OCI-LY3 (cell line): ENCODE measurements around the gene RPS6KL1.

Experiments
- H2AFZ ChIP-seq: fragments of 200-600, 300-600 bp; shearing (Covaris generic); 2 replicates; pipeline ENCODE4 v1.6.0; 2014; ENCODE audit warnings: antibody characterized with exemption, low read depth, low read length
- H3K27ac ChIP-seq: fragments of 200-600, 300-600 bp; sonication (generic); 2 replicates; pipeline ENCODE4 v1.5.1; 2014; ENCODE audit warnings: mild to moderate bottlenecking, low read length, moderate library complexity, mixed read lengths
- H3K27me3 ChIP-seq: fragments of 200-600, 300-600 bp; sonication (generic); 2 replicates; pipeline ENCODE4 v1.6.1; 2014; ENCODE audit warnings: low read depth, low read length, mixed read lengths
- H3K36me3 ChIP-seq: fragments of 200-600, 300-600 bp; sonication (generic); replicated peaks from 2 replicates; pipeline ENCODE3; 2014; ENCODE audit warnings: low read depth, low read length, mixed read lengths
- H3K4me1 ChIP-seq: fragments of 300-600, 200-600 bp; sonication (generic); 2 replicates; pipeline ENCODE4 v1.6.1; 2014; ENCODE audit warnings: low read length, mixed read lengths
- H3K4me2 ChIP-seq: fragments of 200-600, 300-600 bp; sonication (generic); 2 replicates; pipeline ENCODE4 v1.6.1; 2014; ENCODE audit warnings: low read length, mixed read lengths
- H3K4me3 ChIP-seq: fragments of 300-600, 200-600 bp; sonication (generic); 2 replicates; pipeline ENCODE4 v1.5.1; 2014; ENCODE audit warnings: antibody characterized with exemption, mild to moderate bottlenecking, low read length, moderate library complexity
- H3K79me2 ChIP-seq: fragments of 300-600, 200-600 bp; shearing (Covaris generic); 2 replicates; pipeline ENCODE4 v1.6.1; 2014; ENCODE audit warnings: mild to moderate bottlenecking, low read length, mixed read lengths
- H3K9ac ChIP-seq: fragments of 300-600, 200-600 bp; shearing (Covaris generic); 2 replicates; pipeline ENCODE4 v1.6.0; 2014; ENCODE audit warnings: mild to moderate bottlenecking, low read length, moderate library complexity
- H3K9me3 ChIP-seq: fragments of 200-600, 300-600 bp; shearing (Covaris generic); 2 replicates; pipeline ENCODE4 v1.6.1; 2014; ENCODE audit warnings: low read length, mixed read lengths; ENCODE audit not compliant: insufficient read depth
- H4K20me1 ChIP-seq: fragments of 200-600, 300-600 bp; sonication (generic); 2 replicates; pipeline ENCODE4 v1.6.1; 2016; ENCODE audit warnings: low read length, mixed read lengths; ENCODE audit not compliant: insufficient read depth
- EZH2phosphoT487 ChIP-seq: fragments of 200-600 bp; shearing (Covaris generic); IDR thresholded peaks from 2 replicates; pipeline ENCODE4 v1.6.1; 2018; ENCODE audit warnings: antibody characterized with exemption, mixed run types, low read depth
- TF ChIP-seq, protein P1 (sequence below): fragments of 200-600, 300-600 bp; sonication (generic); IDR thresholded peaks from 2 replicates; pipeline ENCODE4 v1.5.1; 2014; ENCODE audit warnings: antibody characterized with exemption, low read length, low read depth

The RPS6KL1 gene

GRCh38 chr14:74954232-74954946 lies 31.3 kb upstream of the RPS6KL1 start:
- H3K27me3 ChIP-seq: no peaks in the 10 kb centered on the region
- TF ChIP-seq, protein P1, sequence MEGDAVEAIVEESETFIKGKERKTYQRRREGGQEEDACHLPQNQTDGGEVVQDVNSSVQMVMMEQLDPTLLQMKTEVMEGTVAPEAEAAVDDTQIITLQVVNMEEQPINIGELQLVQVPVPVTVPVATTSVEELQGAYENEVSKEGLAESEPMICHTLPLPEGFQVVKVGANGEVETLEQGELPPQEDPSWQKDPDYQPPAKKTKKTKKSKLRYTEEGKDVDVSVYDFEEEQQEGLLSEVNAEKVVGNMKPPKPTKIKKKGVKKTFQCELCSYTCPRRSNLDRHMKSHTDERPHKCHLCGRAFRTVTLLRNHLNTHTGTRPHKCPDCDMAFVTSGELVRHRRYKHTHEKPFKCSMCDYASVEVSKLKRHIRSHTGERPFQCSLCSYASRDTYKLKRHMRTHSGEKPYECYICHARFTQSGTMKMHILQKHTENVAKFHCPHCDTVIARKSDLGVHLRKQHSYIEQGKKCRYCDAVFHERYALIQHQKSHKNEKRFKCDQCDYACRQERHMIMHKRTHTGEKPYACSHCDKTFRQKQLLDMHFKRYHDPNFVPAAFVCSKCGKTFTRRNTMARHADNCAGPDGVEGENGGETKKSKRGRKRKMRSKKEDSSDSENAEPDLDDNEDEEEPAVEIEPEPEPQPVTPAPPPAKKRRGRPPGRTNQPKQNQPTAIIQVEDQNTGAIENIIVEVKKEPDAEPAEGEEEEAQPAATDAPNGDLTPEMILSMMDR: no peak
- TF ChIP-seq EZH2phosphoT487: no peak
- no peak overlapping the region for H3K9ac ChIP-seq
- no peaks in the 10 kb centered on the region for H3K4me1 ChIP-seq
- no peak overlapping the region for H3K4me3 ChIP-seq
- H3K4me2 ChIP-seq: no peak overlapping the region
- H4K20me1 ChIP-seq: no peaks in the 10 kb centered on the region
- H3K79me2 ChIP-seq: no peaks in the 10 kb centered on the region
- no peaks in the 10 kb centered on the region for H3K36me3 ChIP-seq
- no peaks in the 10 kb centered on the region for H3K9me3 ChIP-seq
- H2AFZ ChIP-seq: no peak overlapping the region
- H3K27ac ChIP-seq: no peak overlapping the region

- H3K36me3 ChIP-seq: no peaks in the 10 kb centered on the region
- no peak overlapping the region for H2AFZ ChIP-seq
Observed at GRCh38 chr14:74953686-74954085, 30.6 kb upstream of the RPS6KL1 start.

DNA sequence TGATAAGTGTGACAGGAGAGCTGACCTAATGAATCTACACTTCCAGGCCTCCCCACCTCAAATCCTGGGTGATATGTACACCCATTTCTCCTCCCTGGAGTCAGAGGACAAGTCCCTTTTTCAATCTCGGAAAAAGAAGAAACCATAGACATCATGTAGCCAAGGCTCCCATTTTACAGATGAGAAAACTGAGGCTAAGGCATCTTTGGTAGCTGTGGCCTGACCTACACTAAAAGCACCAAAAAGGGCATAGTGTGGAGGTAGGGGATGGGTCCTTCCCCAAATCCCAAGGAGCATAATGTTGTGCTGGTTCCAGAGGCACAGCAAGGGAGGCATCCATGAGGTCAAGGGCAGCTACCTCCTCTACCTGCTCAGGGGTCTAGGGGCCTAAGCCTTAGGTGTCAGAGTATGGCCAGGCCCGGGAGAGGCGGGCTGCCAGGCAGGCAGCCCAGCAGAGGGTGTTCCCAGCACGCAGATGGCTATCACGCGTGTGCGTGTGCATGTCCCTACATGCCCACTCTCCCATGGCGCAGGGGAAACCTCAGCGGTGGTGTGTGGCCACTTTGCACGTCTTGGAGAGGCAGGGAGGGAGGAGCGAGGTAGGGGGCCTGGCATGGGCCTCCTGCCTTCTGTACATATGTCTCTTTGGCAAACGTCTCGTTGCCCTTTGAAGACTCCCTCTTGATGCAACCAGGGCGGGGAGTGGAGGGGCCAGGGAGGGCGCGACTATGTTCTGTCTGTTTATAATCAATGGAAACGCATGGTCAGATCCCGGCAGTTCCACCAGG lies 29.8 kb upstream of the RPS6KL1 start:
- H3K27me3 ChIP-seq: no peaks in the 10 kb centered on the region
- no peak overlapping the region for H2AFZ ChIP-seq
- H3K9ac ChIP-seq: no peak overlapping the region
- H4K20me1 ChIP-seq: no peaks in the 10 kb centered on the region
- H3K27ac ChIP-seq: no peak overlapping the region
- H3K4me1 ChIP-seq: no peaks in the 10 kb centered on the region
- H3K4me3 ChIP-seq: no peak overlapping the region
- TF ChIP-seq, protein P1: no peak
- TF ChIP-seq EZH2phosphoT487: no peak
- H3K36me3 ChIP-seq: no peaks in the 10 kb centered on the region
- no peaks in the 10 kb centered on the region for H3K79me2 ChIP-seq
- H3K9me3 ChIP-seq: no peaks in the 10 kb centered on the region
- H3K4me2 ChIP-seq: no peak overlapping the region

More at GRCh38 chr14:74953686-74954085, 30.6 kb upstream of the RPS6KL1 start:
- H3K4me2 ChIP-seq: no peak overlapping the region
- H3K9me3 ChIP-seq: no peaks in the 10 kb centered on the region
- TF ChIP-seq EZH2phosphoT487: no peak
- TF ChIP-seq, protein P1: no peak
- no peak overlapping the region for H3K4me3 ChIP-seq
- H3K9ac ChIP-seq: no peak overlapping the region
- no peak overlapping the region for H3K27ac ChIP-seq
- no peaks in the 10 kb centered on the region for H3K4me1 ChIP-seq
- no peaks in the 10 kb centered on the region for H3K79me2 ChIP-seq
- H3K27me3 ChIP-seq: no peaks in the 10 kb centered on the region
- no peaks in the 10 kb centered on the region for H4K20me1 ChIP-seq

DNA sequence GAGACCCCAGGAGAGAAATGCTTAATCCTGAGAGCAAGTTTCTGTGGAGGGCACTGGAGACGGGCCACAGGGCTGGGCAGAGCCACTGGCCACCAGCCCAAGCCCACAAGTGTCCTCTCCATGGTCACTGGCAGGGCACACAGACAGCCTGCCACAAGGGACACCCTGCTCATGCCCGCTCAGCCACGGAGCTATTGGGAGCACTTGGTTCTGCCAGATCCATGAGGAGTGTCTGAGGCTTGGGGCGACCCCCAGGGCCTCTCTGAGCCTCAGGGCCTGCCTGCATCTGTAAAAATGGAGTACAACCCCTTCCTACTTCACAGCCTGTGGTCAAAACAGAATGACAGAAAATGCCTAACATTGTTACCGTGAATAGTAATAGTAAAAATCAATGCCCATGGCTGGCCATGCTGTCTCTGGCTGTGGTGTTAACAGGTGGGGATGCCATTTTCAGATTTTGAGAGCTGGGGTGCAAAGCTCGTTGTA lies 29.2 kb upstream of the RPS6KL1 start:
- Histone ChIP-seq H3K79me2 (no peaks in the 10 kb centered on the region), H3K4me1 (no peaks in the 10 kb centered on the region), H2AFZ (no peak overlapping the region), H3K4me3 (no peak overlapping the region), H3K27me3 (no peaks in the 10 kb centered on the region), H3K27ac (no peak overlapping the region), H3K9ac (no peak overlapping the region), H3K36me3 (no peaks in the 10 kb centered on the region), H3K4me2 (no peak overlapping the region), H3K9me3 (no peaks in the 10 kb centered on the region), H4K20me1 (no peaks in the 10 kb centered on the region)
- no peak for TF ChIP-seq EZH2phosphoT487
- TF ChIP-seq, protein P1: no peak
